HCT116 (cell line): ENCODE measurements around the gene HMX1.

Source experiments
- CEBPB ChIP-seq: IDR thresholded peaks from 2 replicates; pipeline ENCODE4 v1.6.1; 2012; ENCODE audit warnings: low read depth
- EZH2 ChIP-seq: fragments of 200-600 bp; sonication (generic); IDR thresholded peaks from 2 replicates; pipeline ENCODE4 v1.6.1; 2017; ENCODE audit warnings: antibody characterized with exemption, mixed run types
- EZH2phosphoT487 ChIP-seq: fragments of 200-600 bp; IDR thresholded peaks from 2 replicates; pipeline ENCODE4 v1.6.1; 2018; ENCODE audit warnings: antibody characterized with exemption, borderline replicate concordance
- POLR2A ChIP-seq: IDR thresholded peaks from 2 replicates; pipeline ENCODE4 v1.7.0; 2011; ENCODE audit warnings: borderline replicate concordance; ENCODE audit not compliant: insufficient read depth, insufficient read length; ENCODE audit errors: extremely low read depth
- POLR2AphosphoS5 ChIP-seq: IDR thresholded peaks from 2 replicates; pipeline ENCODE4 v1.6.1; 2011; ENCODE audit warnings: mild to moderate bottlenecking, low read depth, low read length, moderate library complexity
- RAD21 ChIP-seq: IDR thresholded peaks from 2 replicates; pipeline ENCODE4 v1.6.1; 2012; ENCODE audit warnings: low read depth, mild to moderate bottlenecking
- TF ChIP-seq, protein P1 (sequence below), 3 experiments: fragments of 200-600 bp in 1 of 3; sonication (generic) in 1 of 3; IDR thresholded peaks in 2 of 3; conservative IDR thresholded peaks in 1 of 3; 2 replicates each; pipeline ENCODE4 v1.5.1; 2012 to 2017; ENCODE audit warnings: low read depth in 2 of 3, low read length in 2 of 3, antibody characterized with exemption in 1 of 3, borderline replicate concordance in 1 of 3, control low read depth in 1 of 3, mild to moderate bottlenecking in 1 of 3, mixed read lengths in 1 of 3, mixed run types in 1 of 3, moderate library complexity in 1 of 3; ENCODE audit not compliant: insufficient read depth in 1 of 3
- TF ChIP-seq, protein P2 (sequence below): IDR thresholded peaks from 2 replicates; pipeline ENCODE4 v1.6.1; 2012; ENCODE audit warnings: low read depth
- TF ChIP-seq, protein P3 (sequence below): IDR thresholded peaks from 2 replicates; pipeline ENCODE4 v1.6.1; 2011; ENCODE audit warnings: mild to moderate bottlenecking, low read length, moderate library complexity; ENCODE audit not compliant: insufficient replicate concordance; ENCODE audit errors: extremely low read depth

DNA sequence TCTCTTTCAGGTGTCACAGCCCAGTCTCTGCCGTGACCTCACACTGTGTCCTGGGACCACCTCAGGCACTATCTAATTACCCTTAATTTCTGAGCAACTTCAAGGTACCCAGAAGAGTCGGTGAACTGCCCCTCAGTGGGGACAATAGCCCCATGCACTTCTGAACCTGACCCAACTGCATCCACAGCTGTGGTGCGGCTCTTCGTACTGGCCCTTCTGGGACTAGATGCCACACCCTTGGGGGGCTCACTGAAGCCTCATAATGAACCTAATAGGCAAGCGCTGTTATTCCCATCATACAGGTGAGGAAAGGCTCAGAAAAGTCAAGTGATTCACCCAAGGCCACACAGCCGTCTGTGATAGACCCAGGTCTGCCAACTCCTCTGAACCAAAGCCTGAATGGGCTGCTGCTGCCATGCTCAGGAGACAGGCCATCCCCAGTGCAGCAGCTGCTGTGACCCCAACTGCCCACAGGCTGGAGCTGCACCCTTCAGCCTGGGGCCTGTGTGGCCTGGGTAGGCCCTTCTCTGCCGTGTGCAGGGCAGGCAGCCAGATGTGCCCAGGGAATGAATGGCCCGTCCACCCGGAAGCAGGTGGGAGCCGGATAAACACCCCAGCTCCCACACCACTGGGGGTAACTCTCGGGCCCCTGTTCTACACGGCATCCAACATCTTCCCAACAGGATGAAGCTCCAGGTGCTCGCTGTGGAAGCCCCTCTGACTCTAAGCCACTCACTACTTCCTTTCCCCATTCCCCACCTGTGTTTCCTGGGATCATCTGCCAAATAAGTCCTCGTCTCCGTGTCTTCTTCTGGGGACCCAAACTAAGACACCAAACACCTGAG lies 35.9 kb downstream of the HMX1 start:
- TF ChIP-seq, protein P1, sequence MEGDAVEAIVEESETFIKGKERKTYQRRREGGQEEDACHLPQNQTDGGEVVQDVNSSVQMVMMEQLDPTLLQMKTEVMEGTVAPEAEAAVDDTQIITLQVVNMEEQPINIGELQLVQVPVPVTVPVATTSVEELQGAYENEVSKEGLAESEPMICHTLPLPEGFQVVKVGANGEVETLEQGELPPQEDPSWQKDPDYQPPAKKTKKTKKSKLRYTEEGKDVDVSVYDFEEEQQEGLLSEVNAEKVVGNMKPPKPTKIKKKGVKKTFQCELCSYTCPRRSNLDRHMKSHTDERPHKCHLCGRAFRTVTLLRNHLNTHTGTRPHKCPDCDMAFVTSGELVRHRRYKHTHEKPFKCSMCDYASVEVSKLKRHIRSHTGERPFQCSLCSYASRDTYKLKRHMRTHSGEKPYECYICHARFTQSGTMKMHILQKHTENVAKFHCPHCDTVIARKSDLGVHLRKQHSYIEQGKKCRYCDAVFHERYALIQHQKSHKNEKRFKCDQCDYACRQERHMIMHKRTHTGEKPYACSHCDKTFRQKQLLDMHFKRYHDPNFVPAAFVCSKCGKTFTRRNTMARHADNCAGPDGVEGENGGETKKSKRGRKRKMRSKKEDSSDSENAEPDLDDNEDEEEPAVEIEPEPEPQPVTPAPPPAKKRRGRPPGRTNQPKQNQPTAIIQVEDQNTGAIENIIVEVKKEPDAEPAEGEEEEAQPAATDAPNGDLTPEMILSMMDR (IDR thresholded peaks at IDR 0.05 in 2 of 3, conservative IDR thresholded peaks at IDR 0.05 in 1 of 3; ENCODE audit: borderline replicate concordance in 1 of 3, insufficient read depth in 1 of 3, low read depth in 2 of 3, low read length in 2 of 3), result no peak
- TF ChIP-seq EZH2, result no peak
- TF ChIP-seq, protein P2, sequence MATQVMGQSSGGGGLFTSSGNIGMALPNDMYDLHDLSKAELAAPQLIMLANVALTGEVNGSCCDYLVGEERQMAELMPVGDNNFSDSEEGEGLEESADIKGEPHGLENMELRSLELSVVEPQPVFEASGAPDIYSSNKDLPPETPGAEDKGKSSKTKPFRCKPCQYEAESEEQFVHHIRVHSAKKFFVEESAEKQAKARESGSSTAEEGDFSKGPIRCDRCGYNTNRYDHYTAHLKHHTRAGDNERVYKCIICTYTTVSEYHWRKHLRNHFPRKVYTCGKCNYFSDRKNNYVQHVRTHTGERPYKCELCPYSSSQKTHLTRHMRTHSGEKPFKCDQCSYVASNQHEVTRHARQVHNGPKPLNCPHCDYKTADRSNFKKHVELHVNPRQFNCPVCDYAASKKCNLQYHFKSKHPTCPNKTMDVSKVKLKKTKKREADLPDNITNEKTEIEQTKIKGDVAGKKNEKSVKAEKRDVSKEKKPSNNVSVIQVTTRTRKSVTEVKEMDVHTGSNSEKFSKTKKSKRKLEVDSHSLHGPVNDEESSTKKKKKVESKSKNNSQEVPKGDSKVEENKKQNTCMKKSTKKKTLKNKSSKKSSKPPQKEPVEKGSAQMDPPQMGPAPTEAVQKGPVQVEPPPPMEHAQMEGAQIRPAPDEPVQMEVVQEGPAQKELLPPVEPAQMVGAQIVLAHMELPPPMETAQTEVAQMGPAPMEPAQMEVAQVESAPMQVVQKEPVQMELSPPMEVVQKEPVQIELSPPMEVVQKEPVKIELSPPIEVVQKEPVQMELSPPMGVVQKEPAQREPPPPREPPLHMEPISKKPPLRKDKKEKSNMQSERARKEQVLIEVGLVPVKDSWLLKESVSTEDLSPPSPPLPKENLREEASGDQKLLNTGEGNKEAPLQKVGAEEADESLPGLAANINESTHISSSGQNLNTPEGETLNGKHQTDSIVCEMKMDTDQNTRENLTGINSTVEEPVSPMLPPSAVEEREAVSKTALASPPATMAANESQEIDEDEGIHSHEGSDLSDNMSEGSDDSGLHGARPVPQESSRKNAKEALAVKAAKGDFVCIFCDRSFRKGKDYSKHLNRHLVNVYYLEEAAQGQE, result no peak
- no peak for TF ChIP-seq POLR2A
- TF ChIP-seq CEBPB, result no peak
- TF ChIP-seq EZH2phosphoT487, result no peak
- TF ChIP-seq, protein P3, sequence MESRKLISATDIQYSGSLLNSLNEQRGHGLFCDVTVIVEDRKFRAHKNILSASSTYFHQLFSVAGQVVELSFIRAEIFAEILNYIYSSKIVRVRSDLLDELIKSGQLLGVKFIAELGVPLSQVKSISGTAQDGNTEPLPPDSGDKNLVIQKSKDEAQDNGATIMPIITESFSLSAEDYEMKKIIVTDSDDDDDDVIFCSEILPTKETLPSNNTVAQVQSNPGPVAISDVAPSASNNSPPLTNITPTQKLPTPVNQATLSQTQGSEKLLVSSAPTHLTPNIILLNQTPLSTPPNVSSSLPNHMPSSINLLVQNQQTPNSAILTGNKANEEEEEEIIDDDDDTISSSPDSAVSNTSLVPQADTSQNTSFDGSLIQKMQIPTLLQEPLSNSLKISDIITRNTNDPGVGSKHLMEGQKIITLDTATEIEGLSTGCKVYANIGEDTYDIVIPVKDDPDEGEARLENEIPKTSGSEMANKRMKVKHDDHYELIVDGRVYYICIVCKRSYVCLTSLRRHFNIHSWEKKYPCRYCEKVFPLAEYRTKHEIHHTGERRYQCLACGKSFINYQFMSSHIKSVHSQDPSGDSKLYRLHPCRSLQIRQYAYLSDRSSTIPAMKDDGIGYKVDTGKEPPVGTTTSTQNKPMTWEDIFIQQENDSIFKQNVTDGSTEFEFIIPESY, result no peak
- TF ChIP-seq POLR2AphosphoS5, result no peak
- TF ChIP-seq RAD21, result no peak
